Nucleus accumbens (tissue), 56 donors: Measurements from ENCODE around the gene PBXIP1.

ENCODE experiments used
- DNase-seq, 56 donors: peaks; one replicate each; lab custom pipeline; 2025; lab: John Stamatoyannopoulos, UW

The PBXIP1 gene

DNA sequence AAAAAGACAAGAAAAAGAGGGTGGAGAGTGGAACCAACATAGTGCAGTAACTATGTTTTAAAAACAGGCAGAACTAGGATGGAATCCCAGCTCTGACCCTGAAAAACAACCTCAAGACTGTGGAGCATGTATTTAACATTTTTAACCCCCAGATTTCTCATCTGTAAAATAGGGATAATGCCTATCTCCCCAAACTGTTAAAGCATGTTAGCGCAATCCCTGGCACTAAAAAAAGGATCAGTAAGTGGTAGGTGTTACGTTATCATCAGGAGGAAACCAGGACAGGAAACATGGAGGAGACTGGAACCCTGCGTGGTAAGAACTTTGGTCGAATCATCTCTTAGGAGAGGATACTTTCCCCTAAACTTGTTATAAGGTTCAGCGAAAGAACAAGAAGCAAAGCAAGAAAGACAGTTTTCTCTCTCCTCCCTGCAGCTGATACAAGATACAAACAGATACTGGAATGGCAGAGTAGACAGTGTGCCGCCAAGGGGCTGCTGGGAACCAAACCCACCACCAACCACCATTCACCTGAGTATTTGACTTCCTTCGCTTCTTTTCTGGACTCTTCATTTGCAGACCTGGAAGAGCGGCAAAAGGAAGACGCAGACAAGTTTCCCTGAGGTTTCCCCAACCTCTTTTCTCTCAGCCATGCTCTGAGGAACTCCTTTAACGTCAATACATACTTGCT lies 4.7 kb upstream of the PBXIP1 start:
- no peak for DNase-seq

DNA sequence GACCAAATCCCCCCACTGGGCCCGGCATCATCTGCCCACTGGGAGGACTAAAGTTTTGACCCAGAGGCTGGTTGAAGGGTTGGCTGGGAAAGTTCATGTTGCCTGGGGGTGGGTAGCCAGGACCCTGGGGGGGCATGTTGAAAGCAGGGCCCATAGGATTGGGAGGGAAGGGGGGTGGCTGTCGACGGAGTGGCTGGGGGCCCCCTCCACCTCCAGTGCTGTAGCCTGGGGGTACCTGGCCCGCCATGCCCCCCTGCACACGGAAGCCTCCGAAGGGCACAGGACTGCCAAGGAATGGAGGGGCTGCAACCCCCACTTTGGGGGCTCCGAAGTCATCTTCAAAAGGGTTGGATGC lies 3.5 kb upstream of the PBXIP1 start:
- no peak for DNase-seq

DNA sequence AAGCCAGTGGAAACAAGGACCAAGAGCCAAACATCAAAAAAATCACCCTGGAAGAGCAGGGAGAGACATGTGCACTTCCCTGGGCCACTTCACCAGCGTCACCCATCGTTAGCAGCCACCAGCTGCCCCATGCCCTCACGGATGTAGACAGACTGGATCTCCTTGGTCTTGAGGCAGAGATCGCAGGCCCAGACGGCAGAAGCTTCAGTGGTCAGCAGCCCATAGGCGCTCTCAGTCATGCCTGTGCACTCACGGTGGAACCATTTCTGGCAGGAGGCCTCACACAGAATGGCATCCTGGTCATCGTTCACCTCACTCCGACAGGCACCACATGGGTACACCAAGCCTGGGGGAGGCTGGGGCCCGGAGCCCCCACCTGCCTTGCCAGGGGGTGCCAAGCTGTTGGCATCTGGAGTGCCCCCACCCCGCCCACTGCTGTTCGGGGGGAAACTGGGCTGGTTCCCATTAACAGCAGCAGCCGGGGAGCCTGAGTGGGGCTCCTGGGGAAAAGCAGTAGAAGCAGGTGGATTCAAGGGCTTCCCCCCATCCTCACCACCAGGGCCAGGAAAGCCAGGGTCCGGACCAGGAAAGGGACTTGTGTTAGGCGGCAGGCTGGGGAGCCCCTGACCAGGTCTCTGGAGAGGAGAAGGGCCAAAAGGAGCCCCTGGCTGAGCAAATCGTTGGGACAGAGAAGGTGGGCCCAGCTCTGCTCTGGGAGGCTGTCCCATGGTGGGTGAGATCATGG lies 3.0 kb upstream of the PBXIP1 start:
- no peak for DNase-seq

DNA sequence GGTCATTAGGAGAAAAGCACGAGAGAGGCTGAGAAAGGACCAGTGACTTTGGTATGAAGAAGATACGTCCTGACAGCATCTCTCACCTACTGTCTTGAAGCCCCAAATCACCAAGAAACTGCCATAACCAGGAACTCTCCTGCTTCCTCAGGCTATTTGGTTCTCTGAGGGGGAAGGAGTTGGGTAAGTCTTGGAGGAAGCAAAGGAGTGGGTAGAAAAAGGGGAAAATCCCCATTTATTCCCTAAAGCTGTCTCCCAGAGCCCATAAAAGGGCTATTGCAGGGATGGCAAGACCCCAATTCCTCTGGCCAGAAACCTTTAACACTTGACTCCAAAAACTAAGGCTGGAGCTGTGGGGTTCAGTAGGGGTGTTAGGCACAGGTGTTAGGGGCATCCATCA lies 2.1 kb upstream of the PBXIP1 start:
- no peak for DNase-seq

DNA sequence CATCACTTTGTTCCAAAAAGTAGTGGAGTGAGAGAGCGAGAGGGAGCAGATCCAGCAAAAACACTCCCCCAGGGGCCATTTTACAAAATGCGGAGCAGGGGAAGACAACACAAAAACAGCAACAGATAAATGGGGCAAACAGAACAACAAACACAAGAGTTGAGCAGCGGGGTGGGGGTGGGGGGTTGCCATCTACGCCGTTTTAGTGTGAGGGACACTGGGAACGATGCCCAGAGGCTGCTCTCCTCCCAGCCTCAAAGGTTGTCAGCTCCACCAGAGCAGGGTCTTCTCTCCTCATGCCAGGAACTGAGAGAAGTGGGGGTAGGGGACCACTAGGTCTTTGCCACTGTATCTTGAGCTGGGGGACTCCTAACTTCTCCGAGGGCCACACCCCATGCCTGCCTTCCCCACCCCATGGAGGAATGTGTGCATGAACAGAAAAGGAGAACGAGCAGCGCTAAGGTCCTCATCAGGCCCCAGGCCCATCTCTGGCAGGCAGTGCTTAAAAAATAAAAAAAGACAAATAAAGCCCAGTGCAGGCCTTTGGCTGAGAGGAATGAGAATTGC lies 1.3 kb upstream of the PBXIP1 start:
- DNase-seq = peak in 6 of 56 donors; percentile 12 to 44 (median 22)

DNA sequence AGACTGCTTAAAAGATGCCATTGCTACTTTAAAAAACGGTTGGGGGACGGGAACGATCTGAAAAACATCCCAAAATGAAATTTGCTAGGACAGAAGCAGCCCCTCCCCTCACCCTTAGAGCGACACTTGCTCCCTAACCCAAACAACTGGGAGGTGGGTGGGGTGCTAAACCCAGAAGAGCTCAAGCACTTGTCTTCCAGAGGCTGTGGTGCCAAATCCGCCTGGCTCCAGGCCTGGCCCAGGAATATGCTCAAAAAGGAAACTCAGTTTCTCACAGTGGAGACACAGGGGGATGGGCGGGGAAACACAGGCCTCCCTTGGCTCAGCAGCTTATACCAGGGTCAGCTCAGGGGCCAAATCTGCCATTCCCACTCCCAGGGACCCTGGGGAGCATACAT lies 644 bp upstream of the PBXIP1 start:
- DNase-seq = peak in 27 of 56 donors; percentile 7 to 70 (median 34)

DNA sequence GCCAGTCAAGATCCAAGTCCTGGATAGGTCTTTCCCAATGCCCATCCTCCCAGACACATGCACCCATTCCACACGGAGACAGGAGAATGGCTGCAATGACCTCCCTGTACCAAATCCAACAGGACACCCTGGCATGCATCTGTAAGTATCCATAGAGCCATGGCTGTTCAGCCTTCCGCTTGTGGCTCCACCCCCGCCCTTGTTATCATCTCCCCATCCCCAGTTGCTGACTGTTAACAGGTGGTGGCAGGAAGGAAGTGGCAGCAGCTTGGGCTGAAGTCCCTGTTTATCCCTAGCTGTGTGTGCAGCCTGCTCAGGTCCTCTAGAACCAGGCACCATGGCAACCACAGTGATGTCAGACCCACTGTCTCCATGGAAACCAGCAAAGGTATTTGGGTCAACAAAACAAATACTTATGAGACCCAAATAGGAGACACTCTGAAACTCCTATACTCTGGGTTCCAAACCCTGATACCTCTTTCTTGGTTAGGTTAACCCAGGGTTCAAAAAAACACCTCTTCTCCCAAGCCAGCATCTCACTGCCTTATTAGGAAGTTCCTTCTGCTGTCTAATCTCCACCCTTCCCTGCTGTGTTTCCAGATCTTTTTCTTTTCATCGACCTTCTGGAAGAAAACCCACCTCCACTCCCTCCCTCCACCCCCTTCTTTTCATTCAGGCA lies 721 bp downstream of the PBXIP1 start:
- DNase-seq = peak in 41 of 56 donors; percentile 13 to 87 (median 55)

DNA sequence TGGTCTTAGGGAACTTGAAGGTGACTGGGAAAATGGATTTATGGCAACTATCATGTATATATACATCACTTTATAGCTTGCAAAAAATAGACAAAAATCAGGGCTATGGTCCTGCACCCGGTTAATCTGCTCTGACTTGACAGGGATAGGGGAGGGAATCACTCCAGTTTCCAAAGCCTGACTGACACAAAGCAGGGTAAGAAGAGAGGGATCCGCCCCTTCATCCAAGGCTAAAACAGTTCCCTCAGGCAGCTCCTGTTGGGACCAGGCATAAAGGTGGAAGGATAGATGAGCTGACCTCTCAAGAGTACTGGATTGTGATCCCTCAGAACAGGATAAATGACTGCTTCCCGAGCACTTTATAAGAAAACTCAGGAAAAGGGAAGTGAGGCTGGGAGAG lies 1.4 kb downstream of the PBXIP1 start:
- no peak for DNase-seq

DNA sequence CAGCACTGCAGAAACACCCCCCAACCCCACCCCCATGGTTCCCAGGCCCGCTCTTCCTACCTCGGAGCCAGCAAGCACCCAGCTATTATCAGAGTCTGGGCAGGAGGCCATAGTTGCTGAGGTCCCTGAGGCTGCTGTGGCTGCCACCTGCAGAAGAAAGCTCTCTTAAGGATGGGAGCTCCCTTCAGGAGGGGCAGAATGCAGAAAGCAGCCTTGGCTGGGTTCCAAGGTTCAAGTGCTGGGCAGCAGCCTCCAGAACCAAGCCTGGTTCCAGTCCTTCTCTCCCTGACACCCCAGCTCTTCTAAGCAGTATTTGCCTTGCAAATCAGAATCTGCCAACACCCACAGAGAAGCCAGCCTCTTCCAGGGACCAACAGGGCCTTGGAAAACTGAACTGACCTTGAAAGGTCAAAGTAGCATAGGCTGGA lies 2.3 kb downstream of the PBXIP1 start:
- peak in 15 of 56 donors; percentile 8 to 47 (median 19) for DNase-seq

DNA sequence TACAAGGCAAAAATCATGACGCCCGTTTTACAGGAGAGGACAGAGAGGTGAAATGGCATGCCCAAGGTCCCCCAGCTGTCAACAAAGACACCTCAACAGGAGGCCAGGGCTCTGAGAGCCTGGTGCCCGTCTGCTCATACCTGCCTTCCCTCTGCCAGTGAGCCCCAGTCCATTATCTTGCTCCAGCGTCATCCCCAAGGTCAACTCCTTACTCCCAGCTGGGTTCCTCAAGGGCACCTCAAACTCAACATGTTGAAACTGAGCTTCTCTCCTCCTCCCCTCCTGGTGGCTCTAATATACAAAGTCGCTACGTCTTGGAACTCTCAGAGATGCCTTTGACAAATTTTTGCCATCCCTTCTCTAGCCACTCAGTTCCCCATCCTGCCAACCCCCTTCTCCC lies 3.2 kb downstream of the PBXIP1 start:
- DNase-seq = no peak

DNA sequence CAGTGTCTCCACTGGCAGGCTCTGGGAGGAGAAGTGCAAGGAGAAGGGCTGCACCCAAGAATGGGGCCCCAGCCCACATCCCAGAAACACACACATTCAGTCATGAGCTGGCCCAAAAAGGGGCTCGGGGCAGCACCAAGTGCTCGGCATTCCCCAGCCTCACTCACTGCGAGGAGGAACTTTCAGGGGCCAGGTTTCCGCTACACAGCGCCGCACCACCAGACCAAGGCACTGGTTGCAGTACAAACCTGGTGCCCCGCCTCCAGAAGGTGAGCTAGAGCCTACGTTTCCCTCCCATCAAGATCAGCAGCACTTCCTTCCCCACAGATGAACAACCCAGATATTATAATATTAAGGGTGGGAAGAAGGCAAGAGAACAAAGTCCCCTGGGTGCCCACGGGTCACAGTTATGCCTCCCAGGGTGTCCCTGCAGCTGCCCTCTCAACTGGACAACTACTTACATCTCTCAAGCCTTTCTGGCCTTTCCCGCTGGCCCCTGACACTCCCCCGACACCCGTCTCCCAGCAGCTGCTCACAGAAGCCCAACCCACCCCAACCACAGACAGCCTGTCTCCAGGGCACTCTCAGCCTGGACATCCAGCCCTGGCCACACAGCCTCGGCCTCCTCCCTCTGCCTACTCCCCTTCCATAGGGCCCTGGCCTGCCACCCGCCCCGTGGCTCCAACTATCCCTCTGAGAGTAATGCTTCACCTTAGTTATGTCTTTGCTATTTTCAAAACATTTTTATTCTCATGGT lies 3.8 kb downstream of the PBXIP1 start:
- DNase-seq = no peak

DNA sequence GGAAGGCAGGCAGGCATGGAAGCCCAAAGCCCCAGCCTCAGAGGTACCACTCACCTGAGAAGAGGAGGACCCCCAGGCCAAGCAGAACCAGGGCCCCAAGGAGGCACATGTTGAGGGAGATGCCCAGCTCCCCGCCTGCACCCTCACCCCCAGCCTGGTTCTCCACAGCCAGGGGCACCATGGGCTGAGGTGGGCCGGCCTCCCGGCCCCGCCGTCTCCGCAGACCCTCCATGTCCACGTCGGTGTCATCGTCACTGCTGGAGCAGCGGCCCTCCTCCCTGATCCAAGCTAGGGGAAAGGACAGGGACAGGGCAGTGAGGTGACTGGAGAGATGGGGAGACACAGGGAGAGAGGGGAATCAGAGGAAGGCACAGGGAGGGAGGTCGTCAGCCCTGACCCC lies 7.8 kb downstream of the PBXIP1 start:
- DNase-seq = no peak

DNA sequence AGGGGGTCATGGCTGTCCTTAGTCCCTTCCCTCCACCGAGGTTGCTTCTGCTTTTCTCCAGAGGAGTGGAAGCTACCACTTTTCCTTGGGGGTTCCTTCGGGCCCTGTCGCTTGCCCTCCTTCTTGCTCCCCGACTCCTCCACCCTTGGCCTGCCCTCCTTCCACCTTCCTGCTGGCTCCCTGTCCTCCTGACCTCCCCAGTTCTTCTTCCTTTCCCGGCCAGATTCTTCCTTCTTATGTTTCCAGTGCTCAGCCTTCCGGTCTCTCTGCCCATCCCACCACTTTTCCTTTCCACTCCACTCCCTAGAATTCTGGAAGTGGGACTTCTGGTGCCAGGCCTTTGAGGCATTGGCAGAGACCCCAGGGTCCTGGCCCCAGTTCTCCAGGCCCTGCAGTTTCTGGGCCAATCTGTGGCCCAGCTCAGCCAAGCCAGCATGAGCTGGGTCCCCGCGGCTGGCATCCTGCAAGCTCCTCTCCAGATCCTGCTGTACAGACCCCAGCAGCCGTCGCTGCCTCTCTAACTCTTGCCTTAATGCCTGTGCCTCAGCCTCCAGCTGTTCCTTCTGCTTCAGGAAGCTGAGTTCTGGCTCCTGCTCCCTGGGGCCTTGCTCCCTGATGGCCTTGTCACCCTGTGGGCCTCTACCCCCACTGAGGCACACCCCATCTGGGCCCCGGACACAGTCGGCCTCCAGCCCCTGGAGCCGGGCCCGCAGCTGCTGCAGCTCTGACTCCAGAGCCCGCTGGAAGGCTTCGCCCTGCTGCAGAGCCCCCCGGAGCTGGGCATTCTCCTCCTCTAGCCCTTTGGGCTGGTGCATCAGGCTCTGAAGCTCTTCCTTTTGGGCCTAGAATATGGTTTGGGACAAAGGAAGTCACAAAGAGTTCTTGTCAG lies 9.7 kb downstream of the PBXIP1 start:
- peak in 20 of 56 donors; percentile 6 to 67 (median 32) for DNase-seq

DNA sequence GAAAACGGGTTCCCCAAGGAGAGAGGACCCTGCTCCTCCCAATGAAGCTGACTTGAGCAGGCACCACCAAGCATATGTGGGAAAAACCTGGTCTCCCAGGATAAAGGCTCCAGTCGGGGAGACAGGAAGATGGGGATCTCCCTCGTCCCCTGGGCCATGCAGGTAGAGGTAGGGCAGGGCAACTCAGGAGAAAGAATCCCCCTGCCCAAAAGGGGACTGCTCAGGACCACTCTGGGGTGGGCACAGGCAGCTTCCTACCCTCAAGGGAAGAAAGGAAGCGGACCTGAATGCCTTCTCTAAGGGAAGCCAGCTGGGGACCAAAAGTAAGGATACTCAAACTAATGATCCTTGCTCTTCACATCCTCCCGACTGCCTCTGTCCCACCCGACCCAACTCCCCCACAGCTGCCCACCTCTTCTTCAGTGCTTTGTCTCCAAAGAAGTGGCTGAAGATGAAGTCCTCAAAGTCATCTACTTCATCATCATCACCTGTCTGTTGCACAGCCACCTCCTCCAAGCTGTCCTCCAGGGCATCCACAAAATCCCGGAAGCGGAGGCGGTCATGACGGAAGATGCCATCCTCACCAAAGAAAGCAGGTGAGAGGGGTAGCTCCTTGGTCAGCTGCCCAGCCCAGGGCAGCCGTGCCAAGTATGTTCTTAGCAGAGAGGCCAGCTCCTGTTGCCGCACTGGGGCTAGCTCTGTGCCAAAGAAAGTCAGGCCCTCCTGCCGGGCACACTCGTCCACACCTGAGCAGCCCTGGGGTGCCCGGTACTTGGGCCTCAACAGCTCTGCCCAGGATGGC lies 10.5 kb downstream of the PBXIP1 start:
- no peak for DNase-seq

DNA sequence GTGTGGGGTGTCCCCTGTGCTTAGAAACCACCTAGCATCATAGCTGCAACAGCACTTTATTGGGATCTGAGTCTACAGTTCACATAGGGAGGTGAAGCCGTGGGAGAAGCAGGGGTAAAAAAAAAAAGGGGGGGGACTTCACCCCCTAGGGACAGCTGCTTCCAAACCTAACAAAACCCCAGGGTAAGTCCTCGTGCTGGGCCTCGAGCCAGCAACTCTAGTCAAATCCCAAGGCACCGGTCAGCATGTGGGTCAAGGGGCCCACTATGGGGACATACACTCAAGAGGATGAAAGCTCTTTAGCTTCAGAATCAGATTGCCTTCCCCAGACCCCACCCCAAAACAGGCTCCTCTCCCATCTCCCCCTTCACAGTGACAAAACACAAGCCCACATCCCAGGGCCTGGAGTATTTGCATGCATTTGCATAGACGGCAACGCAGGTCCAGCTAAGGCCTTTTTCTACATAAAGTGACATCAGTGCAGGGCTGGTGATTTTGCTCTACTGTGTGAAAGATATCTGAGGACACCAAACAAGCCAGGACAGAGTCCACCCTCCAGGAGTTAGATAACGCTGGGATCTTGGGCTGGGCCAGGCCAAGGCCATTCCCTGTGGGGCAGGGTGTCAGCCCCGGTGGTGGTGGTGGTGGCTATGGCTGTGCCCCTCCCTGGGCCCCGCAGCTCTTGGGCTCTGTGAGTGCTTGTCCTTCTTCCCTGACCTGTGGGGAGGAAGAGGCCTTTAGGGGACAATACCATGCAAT lies 11.3 kb downstream of the PBXIP1 start:
- peak in 1 of 56 donors; percentile 25 for DNase-seq

DNA sequence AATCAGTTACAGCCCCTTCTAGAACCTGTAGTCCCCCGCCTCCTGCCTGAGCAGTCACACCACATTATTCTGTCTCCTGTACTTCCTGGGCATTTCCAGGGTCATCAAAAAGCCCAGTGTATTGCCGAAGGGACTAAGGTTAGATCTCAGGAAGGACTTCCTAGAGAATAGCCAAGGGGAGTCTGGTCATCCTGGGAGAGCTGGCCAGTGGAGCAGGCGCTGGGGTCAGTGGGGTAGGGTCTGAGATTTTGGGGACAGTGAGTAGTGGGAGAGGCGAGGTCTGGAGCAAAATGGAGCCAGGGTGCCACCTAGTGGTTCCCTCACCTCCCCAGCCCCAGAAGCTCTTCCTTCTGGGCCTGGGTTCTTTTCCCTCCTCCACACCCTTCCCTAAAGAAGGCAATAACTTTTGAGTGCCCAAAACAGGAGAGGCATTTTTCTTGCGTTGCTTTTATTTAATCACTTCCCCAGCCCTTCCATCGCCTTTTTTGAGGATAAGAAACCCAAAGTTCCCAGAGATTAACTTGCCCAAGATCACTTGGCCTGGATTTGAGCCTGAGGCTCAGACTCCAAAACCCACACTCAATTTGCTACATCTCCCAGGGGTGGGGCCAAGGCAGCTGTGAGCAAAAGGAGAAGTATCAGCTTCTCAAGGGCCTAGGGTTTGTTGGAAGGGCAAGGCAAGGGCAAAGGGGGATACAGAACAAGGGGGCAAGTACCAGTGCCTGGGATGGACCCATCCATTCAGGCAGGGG lies 12.1 kb downstream of the PBXIP1 start:
- DNase-seq = peak in 14 of 56 donors; percentile 2 to 54 (median 11)
